Measurements from ENCODE around the gene FATE1.
"Not testable (repeated sequence)": the region's sequence is repeated elsewhere in the genome, so short reads cannot be mapped to it uniquely, and the experiment has no call there.

Gene FATE1, protein sequence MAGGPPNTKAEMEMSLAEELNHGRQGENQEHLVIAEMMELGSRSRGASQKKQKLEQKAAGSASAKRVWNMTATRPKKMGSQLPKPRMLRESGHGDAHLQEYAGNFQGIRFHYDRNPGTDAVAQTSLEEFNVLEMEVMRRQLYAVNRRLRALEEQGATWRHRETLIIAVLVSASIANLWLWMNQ

DNA sequence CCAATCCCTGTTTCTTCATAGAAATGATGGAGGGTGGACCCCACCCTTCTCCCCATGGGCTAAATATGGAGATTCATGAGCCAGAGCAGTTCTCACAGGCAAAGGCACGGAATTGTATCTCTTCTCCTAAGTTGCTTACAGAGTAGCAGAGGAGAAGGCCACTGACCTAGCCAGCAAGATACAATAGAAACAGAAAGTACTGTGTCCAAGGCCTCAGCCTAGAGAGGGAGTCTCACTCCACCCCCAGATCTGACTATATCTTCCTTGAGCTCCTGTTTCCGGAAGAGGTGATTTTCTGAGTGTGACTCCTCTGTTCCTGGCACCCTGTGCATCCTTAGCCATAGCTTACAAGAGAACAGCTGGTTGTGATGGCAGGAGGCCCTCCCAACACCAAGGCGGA is at the start of gene FATE1:
FATE1 (plus strand) TSS at position 284 of the 400 bp plus-strand sequence; CDS start at position 369, 85 bp downstream.
- no peak for DNase-seq (ENCODE audit: low spot score)
- FAIRE-seq: no peak

- no peak for FAIRE-seq
These were observed 40.6 kb upstream of the FATE1 start for GRCh38 chrX:151675121-151675746.

GRCh38 chrX:151676196-151676595 is 39.6 kb upstream of the FATE1 start:
- no peak for FAIRE-seq
- DNase-seq (ENCODE audit: low spot score): no peak

More at GRCh38 chrX:151675121-151675746, 40.6 kb upstream of the FATE1 start:
- DNase-seq (ENCODE audit: low spot score): no peak

DNA sequence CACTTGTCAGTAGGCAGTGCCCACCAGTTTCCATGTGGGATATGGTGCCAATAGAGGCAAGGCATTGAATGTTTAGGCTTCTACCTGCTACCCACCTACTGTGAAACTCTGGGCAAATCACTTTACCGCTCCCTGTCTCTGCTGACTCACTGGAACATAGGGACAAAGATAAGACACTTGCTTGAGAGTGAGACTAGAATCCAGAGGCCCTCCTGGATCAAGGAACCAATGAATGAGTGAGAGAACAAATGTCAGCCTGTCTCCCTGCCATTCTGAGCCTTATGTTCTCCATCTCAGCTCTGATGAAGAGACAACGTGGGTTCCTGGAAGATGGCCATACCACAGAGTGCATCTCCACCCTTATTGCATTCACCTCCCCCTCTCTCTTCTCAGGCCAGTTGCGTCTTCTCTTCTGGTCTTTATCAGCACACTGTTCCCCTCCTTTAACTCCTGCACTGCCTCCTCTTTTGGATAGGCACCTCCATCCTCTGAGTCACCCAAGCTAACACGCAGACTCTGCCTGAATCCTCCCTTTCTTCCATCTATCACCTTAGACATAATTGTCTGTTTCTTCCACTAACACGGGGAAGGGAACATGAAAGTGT is 35.9 kb upstream of the FATE1 start:
- DNase-seq (ENCODE audit: low spot score) (no peak), FAIRE-seq (no peak)

DNA sequence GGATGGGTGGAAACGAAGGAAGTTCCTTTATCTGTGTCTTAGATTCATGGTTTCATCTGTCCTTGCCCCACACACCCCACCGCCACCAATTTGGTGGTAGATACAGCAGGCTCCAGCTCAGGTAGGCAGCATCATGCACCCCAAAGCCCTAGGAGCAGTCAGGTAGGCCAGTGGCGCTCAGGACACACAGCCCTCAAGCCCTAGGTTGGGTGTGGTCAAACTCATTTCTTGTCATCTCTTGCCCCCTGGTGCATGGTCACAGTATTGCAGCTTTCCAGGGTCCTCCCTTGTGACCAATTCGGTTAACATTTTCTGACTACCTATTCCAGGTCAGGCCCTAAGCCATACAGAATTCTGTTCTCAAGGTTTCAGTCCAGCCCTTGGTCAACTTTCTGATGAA is 35.0 kb upstream of the FATE1 start:
- DNase-seq (ENCODE audit: low spot score): peak; percentile 17
- no peak for FAIRE-seq

DNA sequence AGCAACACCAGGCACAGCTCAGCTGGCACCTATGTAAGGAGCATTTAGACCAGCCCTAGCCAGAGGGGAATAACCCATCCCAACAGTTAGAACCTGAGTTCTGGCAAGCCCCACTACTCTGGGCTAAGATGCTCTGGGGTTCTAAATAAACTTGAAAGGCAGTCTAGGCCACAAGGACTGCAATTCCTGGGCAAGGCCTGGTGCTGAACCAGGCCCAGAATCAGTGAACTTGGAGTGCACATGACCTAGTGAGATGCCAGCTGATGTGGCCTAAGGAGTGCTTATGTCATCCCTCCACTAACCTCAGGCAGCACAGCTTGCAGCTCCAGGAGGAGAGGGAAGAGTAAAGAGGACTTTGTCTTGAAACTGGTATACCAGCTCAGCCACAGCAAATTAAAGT is 28.2 kb upstream of the FATE1 start:
- FAIRE-seq (no peak), DNase-seq (ENCODE audit: low spot score) (no peak)

- DNase-seq (ENCODE audit: low spot score): no peak
- no peak for FAIRE-seq
These were observed 27.1 kb upstream of the FATE1 start for GRCh38 chrX:151688695-151689094.

DNA sequence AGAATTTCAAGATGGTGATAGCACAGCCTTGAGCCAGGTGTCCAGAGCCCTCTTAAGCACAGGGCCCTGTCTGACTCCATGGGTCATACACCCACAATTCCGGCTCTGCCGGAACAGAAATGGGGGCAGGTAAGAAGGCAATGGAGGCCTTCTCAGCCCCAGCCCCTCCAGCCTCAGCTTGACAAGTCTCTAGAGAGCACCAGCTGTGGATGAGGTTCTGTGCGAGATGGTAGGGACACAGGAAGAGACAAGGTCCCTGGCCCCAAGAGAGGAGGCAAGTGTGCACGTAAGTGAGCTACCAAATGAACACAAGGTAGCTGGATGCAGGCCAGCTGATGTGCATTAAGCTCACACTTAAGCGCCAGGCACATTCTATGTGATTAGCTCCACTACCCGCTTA is 23.0 kb upstream of the FATE1 start:
- DNase-seq (ENCODE audit: low spot score) (no peak), FAIRE-seq (no peak)

GRCh38 chrX:151694121-151694520 is 21.7 kb upstream of the FATE1 start:
- FAIRE-seq (no peak), DNase-seq (ENCODE audit: low spot score) (no peak)

GRCh38 chrX:151694661-151695582 is 20.9 kb upstream of the FATE1 start, which contains the start of gene PRRG3:
Gene PRRG3 (plus strand): TSS chrX:151695458. CDS start chrX:151698815, 3,357 bp downstream.
- FAIRE-seq: no peak
- no peak for DNase-seq (ENCODE audit: low spot score)

DNA sequence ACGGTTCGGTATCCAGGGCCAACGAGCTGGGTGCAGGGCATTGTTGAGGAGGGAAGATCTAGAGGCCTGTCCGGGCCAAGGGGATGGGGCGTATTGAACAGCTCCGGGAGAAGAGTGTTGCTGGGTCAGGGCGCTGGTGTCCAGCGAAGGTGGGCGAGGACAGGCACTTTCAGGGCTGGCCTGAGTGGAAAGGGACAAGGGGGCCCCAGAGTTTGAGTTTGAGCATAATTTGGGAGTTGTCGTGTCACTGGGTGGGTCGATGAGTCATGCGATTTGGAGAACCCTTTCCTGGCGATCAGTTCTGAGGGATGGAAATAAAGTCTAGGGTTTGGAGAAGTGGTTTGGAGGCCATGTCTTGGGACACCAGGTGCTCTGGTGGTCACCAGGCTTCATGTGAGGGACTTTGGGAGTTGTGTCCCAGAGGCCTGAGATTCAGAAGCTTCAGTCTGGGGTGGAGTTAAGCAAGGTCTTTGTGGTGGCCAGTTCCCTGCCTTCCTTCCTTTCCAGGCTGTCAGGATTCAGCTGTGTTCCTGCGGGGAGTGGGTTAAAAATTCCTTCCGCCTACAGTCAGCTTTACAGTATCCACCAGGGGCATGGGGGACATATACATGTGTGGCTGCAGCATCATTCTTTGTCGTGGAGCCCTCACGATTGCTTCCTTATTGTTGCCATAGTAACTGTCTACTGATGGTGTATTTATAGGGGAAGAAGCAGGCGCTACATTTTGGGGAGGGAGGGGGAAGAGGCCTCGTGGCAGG is 20.1 kb upstream of the FATE1 start:
- FAIRE-seq: no peak
- no peak for DNase-seq (ENCODE audit: low spot score)

DNA sequence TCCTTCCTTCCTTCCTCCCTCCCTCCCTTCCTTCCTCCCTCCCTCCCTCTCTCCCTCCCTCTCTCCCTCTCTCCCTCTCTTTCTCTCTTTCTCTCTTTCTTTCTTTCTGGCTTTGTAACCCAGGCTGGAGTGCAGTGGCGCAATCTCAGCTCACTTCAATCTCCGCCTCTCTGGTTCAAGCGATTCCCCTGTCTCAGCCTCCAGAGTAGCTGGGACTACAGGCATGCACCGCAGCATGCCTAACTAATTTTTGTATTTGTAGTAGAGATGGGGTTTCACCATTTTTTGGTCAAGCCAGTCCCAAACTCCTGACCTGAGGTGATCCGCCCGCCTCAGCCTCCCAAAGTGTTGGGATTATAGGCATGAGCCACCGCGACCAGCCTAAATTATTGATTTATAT is 18.8 kb upstream of the FATE1 start:
- not testable (repeated sequence) for FAIRE-seq; DNase-seq (ENCODE audit: low spot score)

DNA sequence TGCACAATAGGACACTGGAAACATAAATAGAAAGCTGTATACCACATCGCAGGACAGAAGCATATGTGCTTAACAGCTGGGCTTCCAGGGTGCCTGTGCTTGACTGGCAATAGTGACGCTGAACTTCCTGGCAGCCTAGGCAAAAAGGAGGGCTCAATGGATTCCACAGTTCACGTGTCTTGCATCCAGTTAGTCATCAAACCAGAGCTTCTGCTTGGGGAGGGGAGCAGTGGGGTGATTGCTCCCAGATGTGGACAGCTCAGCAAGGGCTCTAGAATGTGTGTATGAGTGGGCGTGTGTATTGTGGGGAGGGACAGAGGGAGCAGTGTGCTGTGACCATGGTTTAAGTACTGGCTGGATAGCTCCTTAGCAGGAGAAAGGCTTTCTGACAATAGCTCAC is 18.3 kb upstream of the FATE1 start:
- DNase-seq (ENCODE audit: low spot score) (no peak), FAIRE-seq (no peak)

GRCh38 chrX:151698485-151698884 is 17.4 kb upstream of the FATE1 start:
- DNase-seq (ENCODE audit: low spot score) (no peak), FAIRE-seq (no peak)

GRCh38 chrX:151699746-151700145 is 16.1 kb upstream of the FATE1 start:
- no peak for FAIRE-seq
- no peak for DNase-seq (ENCODE audit: low spot score)

- DNase-seq (ENCODE audit: low spot score) (no peak), FAIRE-seq (no peak)
These were observed 15.3 kb upstream of the FATE1 start for GRCh38 chrX:151700581-151700980.

DNA sequence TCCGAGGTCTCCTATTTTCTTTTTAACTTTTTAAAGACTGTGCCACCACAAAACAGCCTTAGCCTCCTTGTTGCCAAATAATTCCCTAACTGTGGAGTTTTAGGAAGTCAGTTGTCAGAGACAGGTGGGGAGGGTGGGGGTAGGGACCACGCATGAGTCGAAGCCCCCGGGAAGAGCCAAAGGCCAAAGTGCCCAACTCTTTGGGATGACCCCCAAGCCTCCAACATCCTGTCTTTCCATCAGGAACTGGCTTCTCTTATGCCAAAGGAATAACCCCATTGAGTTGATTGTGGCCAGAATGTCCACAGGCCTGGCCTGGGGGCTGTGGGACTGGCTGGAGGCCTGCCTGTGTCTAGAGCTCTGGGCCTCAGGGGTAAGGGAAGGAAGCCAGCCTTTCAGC is 14.8 kb upstream of the FATE1 start:
- DNase-seq (ENCODE audit: low spot score): no peak
- FAIRE-seq: no peak

- no peak for FAIRE-seq
- DNase-seq (ENCODE audit: low spot score): no peak
These were observed 14.3 kb upstream of the FATE1 start for GRCh38 chrX:151701531-151701930.

DNA sequence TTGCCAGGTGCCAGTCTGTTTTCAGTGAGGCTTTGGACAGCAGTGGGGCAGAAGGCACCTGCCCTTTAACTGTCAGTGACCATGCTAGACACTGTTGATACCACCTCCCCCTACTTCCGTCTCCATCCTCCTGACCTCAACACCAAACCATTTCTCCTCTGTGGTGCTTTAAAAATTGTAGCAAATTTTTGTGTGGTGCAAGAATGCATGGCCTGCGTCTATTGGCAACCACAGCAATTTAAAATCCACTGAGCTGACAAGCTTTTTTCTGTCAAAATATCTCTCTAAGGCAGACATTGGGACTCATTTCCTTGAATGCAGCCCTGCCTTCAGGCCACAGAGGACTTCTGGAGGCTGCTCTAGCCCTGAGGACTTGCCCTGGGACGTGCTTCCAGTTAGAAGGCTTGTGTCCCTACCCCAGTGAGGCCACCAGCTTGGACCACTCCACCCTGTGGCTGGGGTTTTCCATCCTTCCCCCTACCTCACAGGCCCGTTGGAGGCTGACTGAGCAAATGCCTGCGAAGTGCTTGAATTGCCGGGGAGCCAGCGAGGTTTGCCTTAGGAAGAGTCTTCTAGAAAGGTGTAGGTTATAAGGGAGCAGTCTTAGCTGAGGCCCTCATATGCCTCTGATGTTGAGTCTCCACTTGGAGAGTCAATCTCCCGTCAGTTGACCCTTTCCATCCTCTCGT is 13.7 kb upstream of the FATE1 start:
- no peak for FAIRE-seq
- no peak for DNase-seq (ENCODE audit: low spot score)

- FAIRE-seq (no peak), DNase-seq (ENCODE audit: low spot score) (no peak)
These were observed 13.0 kb upstream of the FATE1 start for GRCh38 chrX:151702741-151703340.

Measured in RCC 7860 (cell line).